NT2/D1 (cell line): ENCODE data around the gene ATXN10.

Experiments used
- SUZ12 ChIP-seq: IDR thresholded peaks from 2 replicates; pipeline ENCODE4 v1.6.1; 2011; ENCODE audit not compliant: insufficient read length, insufficient read depth; ENCODE audit errors: extremely low read depth
- ZNF274 ChIP-seq: IDR thresholded peaks from 2 replicates; pipeline ENCODE4 v1.6.1; 2011; ENCODE audit warnings: mild to moderate bottlenecking, low read depth, low read length

DNA sequence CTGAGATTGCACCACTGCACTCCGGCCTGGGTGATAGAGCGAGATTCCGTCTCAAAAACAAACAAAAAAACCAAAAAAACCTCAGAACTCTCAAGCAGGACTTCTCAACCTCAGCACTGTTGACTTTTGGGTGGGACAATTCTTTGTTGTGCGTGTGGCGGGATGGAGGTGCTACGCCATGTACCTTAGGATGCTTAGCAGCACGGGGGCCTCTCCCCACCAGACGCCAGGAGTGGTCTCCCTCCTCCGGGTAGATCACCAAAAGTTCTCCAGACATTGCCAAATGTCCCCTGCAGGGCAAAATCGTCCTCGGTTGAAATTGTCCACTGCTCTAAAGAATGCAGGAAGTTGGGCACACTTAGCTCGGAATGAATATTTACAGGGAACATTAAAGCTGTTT is 26.9 kb upstream of the ATXN10 start:
- TF ChIP-seq ZNF274 (no peak), SUZ12 (no peak)
